CD4-positive, alpha-beta T cell (primary cell): ENCODE results near the gene KCNE1. TPM values are rescaled to one million over a fixed set of nuclear protein-coding genes. Genes with fewer than 3 reads are reported as not detected.

Source experiments
- ATAC-seq: fragments of 200-7000 bp; cut with Tn5 transposase; one replicate; pipeline ENCODE4 v1.10.0; 2022; ENCODE audit warnings: mild to moderate bottlenecking; ENCODE audit not compliant: poor library complexity
- CTCF ChIA-PET: fragments of 350-600 bp; sonication (Branson Sonifier 250); formaldehyde crosslinking; loops from one replicate; lab custom pipeline; 2021; ENCODE audit warnings: antibody characterized with exemption, inconsistent platforms; lab: Charles Lee
- POLR2A ChIA-PET: fragments of 350-600 bp; sonication (Branson Sonifier 250); formaldehyde crosslinking; loops from one replicate; lab custom pipeline; 2021; ENCODE audit warnings: antibody characterized with exemption, inconsistent platforms; lab: Charles Lee
- DNase-seq, 14 experiments: peaks; one replicate each; pipeline ENCODE4 v3.0.0-alpha.2; 2013 to 2020; ENCODE audit warnings: mixed read lengths in 2 of 14
- H3K27ac ChIP-seq, 2 donors: one replicate each; pipeline versions ENCODE4 v1.5.1 to v1.7.0; 2013; ENCODE audit warnings: low read length in 2 of 2, low read depth in 1 of 2, mild to moderate bottlenecking in 1 of 2
- H3K27me3 ChIP-seq, 2 experiments: 1 replicate in 1 of 2; 2 replicates in 1 of 2; pipeline versions ENCODE4 v1.6.1 to v1.7.0; 2013; ENCODE audit warnings: low read length in 2 of 2, control low read depth in 1 of 2, mild to moderate bottlenecking in 1 of 2, moderate library complexity in 1 of 2; ENCODE audit not compliant: insufficient read depth in 2 of 2, control insufficient read depth in 1 of 2
- H3K36me3 ChIP-seq: one replicate; pipeline ENCODE4 v1.6.1; 2013; ENCODE audit warnings: low read length, control low read depth; ENCODE audit not compliant: insufficient read depth
- H3K4me1 ChIP-seq: one replicate; pipeline ENCODE4 v1.6.1; 2013; ENCODE audit warnings: low read length, control low read depth; ENCODE audit not compliant: insufficient read depth
- H3K4me3 ChIP-seq: one replicate; pipeline ENCODE4 v1.5.1; 2013; ENCODE audit warnings: mild to moderate bottlenecking, low read length, moderate library complexity
- H3K9me3 ChIP-seq, 2 experiments: 1 replicate in 1 of 2; 2 replicates in 1 of 2; pipeline versions ENCODE4 v1.6.1 to v1.7.0; 2013; ENCODE audit warnings: low read length in 2 of 2, mild to moderate bottlenecking in 2 of 2, control low read depth in 1 of 2, moderate library complexity in 1 of 2; ENCODE audit not compliant: control insufficient read depth in 1 of 2, insufficient read depth in 1 of 2
- H3K27ac Mint-ChIP-seq: one replicate; pipeline ENCODE4 v1.8.0; 2020; ENCODE audit warnings: mixed read lengths
- H3K27me3 Mint-ChIP-seq: one replicate; pipeline ENCODE4 v1.8.0; 2021; ENCODE audit warnings: mixed read lengths
- H3K36me3 Mint-ChIP-seq: one replicate; pipeline ENCODE4 v1.8.0; 2021; ENCODE audit warnings: low read depth, mixed read lengths
- H3K4me1 Mint-ChIP-seq: one replicate; pipeline ENCODE4 v1.8.0; 2021; ENCODE audit warnings: low read depth, mixed read lengths
- H3K4me3 Mint-ChIP-seq: one replicate; pipeline ENCODE4 v1.8.0; 2020; ENCODE audit warnings: mild to moderate bottlenecking, mixed read lengths
- H3K9me3 Mint-ChIP-seq: one replicate; pipeline ENCODE4 v1.8.0; 2020; ENCODE audit warnings: mixed read lengths
- CTCF ChIP-seq: fragments of 200-600 bp; IDR thresholded peaks from one replicate; pipeline ENCODE4 v1.8.0; 2022; ENCODE audit warnings: antibody characterized with exemption, mild to moderate bottlenecking
- intact Hi-C, 2 experiments: fragments of 100-400 bp; cut with DNase I in 1 of 2; cut with micrococcal nuclease in 1 of 2; formaldehyde crosslinking; loops; one replicate each; pipeline versions ENCODE4 v1.15.1 to v1.9.0; 2023 to 2025; cut with DNase I, micrococcal nuclease
- total RNA-seq, 174 experiments: library from RNA in 2 of 174; stranded (reverse) in 2 of 174; gene quantifications; one replicate each; pipeline ENCODE4 v1.2.3 and lab custom pipeline; 2021 to 2026

KCNE1 gene
- total RNA-seq, 2 experiments from 2014 or later: not detected

- no peak overlapping the region for H3K4me3 ChIP-seq
- H3K27ac Mint-ChIP-seq: no peak overlapping the region
- H3K36me3 Mint-ChIP-seq: peaks cover 13% of the 10 kb centered on the region
- DNase-seq (no peak), ATAC-seq (no peak)
- no peaks in the 10 kb centered on the region for H3K4me1 ChIP-seq
- H3K36me3 ChIP-seq: peaks cover 7% of the 10 kb centered on the region
- H3K27me3 Mint-ChIP-seq: no peaks in the 10 kb centered on the region
- no peaks in the 10 kb centered on the region for H3K27me3 ChIP-seq
- intact Hi-C loops: no loop called here
- H3K9me3 ChIP-seq: no peaks in the 10 kb centered on the region
- ChIA-PET CTCF (no interaction called here), POLR2A (no interaction called here)
- no peak overlapping the region for H3K4me3 Mint-ChIP-seq
- no peaks in the 10 kb centered on the region for H3K9me3 Mint-ChIP-seq
- H3K4me1 Mint-ChIP-seq: peaks cover 9% of the 10 kb centered on the region
- no peak for TF ChIP-seq CTCF
- H3K27ac ChIP-seq: no peak overlapping the region
These were observed 8.3 kb upstream of the KCNE1 start for GRCh38 chr21:34520281-34520680.

GRCh38 chr21:34519694-34520093, 7.7 kb upstream of the KCNE1 start:
- CTCF ChIA-PET: no interaction called here

DNA sequence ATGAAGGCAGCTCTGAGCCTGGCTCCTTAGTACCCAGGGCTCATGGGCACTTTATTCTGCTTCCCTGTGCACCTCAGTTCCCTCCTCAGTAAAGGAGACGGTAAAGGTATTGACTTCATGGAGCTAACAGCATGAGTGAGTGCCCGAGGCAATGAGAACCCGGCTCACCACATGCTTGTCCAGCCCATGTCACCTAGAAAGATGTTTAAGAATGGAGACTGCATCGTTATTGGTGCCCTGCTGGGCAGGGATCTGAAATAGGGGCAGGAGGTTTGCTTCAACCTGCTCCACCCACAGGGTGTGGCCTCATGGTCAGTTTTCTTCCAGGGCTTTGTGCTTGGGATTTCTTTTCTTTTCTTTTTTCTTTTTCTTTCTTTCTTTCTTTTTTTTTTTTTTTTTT, 7.0 kb upstream of the KCNE1 start:
- Histone ChIP-seq H3K4me1 (no peaks in the 10 kb centered on the region), H3K27me3 (no peaks in the 10 kb centered on the region), H3K27ac (no peak overlapping the region), H3K36me3 (peaks cover 7% of the 10 kb centered on the region), H3K4me3 (no peak overlapping the region), H3K9me3 (no peaks in the 10 kb centered on the region)
- H3K4me3 Mint-ChIP-seq: no peak overlapping the region
- no peak overlapping the region for H3K27ac Mint-ChIP-seq
- peaks cover 13% of the 10 kb centered on the region for H3K36me3 Mint-ChIP-seq
- TF ChIP-seq CTCF: no peak
- peaks cover 9% of the 10 kb centered on the region for H3K4me1 Mint-ChIP-seq
- no peak for ATAC-seq
- intact Hi-C loops: no loop called here
- no peaks in the 10 kb centered on the region for H3K27me3 Mint-ChIP-seq
- no peaks in the 10 kb centered on the region for H3K9me3 Mint-ChIP-seq
- no peak for DNase-seq
- ChIA-PET CTCF (no interaction called here), POLR2A (no interaction called here)

More at GRCh38 chr21:34519694-34520093, 7.7 kb upstream of the KCNE1 start:
- Mint-ChIP-seq H3K4me1 (peaks cover 9% of the 10 kb centered on the region), H3K27me3 (no peaks in the 10 kb centered on the region), H3K9me3 (no peaks in the 10 kb centered on the region), H3K4me3 (no peak overlapping the region), H3K27ac (no peak overlapping the region), H3K36me3 (peaks cover 13% of the 10 kb centered on the region)
- Histone ChIP-seq H3K27ac (no peak overlapping the region), H3K4me1 (no peaks in the 10 kb centered on the region), H3K9me3 (no peaks in the 10 kb centered on the region), H3K27me3 (no peaks in the 10 kb centered on the region), H3K4me3 (no peak overlapping the region), H3K36me3 (peaks cover 7% of the 10 kb centered on the region)
- POLR2A ChIA-PET: no interaction called here
- intact Hi-C loops: no loop called here
- no peak for TF ChIP-seq CTCF
- DNase-seq (no peak), ATAC-seq (no peak)
